ENCODE results near the gene POU6F2.

Gene POU6F2

DNA sequence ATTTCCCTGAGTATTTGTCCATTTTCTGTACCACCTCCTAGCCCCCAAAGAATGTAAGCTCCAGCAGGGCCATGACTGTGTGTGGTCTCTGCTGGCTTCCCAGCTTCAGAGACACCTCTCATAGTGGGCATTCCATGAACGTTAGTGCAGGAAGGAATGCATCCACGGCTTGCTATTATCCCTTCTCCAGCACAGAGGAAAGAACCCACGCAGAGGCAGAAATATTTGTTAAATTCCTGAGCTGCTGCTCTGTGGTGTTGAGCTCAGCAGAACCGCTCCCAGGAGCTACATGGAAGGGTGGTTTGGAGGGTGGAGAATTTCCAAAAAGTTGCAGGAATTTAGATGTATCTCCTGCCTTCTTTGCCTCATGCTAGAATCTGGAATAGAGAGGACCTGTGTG lies 275.2 kb downstream of the POU6F2 start:
- TF ChIP-seq SPI1 (IDR thresholded peaks at IDR 0.05; ENCODE audit: borderline replicate concordance, low read depth) (no peak), GABPA (IDR thresholded peaks at IDR 0.05; ENCODE audit: low read depth) (no peak)
- H3K27me3 ChIP-seq (ENCODE audit: insufficient read depth, poor library complexity, severe bottlenecking) = no peaks in the 10 kb centered on the region
- DNase-seq (ENCODE audit: low read depth in 1 of 2, low spot score in 1 of 2) = no peak

DNA sequence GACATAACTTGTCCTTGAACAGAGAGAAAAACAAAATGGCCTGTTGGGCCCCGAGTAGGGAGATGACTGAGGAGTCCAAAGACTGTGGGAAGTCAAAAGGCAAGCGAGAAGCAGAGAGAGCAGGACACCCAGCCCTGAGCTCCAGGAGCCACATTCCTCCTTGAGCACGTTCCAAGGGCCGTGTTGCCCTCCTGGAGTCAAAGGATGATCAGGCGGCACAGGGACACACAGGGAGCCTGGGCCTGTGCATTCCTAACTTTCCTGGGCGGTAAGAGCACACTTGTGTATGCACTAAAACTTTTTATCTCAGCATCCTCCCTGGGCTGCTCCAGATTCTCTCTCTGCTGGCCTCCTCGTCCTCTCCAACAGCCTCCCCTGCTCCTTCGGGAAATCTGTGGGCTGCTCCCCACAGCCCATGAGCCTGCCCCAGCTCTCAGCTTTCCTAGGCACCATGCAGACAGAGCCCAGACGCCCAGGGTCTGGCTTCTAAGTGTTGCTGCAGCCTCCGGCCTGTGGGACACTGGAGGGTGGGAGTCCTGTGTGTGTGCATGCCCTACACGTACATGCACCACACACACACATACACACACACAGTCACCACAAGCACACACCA lies 281.8 kb downstream of the POU6F2 start:
- TF ChIP-seq, protein P1, sequence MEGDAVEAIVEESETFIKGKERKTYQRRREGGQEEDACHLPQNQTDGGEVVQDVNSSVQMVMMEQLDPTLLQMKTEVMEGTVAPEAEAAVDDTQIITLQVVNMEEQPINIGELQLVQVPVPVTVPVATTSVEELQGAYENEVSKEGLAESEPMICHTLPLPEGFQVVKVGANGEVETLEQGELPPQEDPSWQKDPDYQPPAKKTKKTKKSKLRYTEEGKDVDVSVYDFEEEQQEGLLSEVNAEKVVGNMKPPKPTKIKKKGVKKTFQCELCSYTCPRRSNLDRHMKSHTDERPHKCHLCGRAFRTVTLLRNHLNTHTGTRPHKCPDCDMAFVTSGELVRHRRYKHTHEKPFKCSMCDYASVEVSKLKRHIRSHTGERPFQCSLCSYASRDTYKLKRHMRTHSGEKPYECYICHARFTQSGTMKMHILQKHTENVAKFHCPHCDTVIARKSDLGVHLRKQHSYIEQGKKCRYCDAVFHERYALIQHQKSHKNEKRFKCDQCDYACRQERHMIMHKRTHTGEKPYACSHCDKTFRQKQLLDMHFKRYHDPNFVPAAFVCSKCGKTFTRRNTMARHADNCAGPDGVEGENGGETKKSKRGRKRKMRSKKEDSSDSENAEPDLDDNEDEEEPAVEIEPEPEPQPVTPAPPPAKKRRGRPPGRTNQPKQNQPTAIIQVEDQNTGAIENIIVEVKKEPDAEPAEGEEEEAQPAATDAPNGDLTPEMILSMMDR (IDR thresholded peaks at IDR 0.05; ENCODE audit: insufficient read depth, low read length) = no peak
- TF ChIP-seq GABPA (IDR thresholded peaks at IDR 0.05; ENCODE audit: low read depth) (no peak), SPI1 (IDR thresholded peaks at IDR 0.05; ENCODE audit: borderline replicate concordance, low read depth) (no peak), POLR2AphosphoS5 (IDR thresholded peaks at IDR 0.05; ENCODE audit: low read depth) (no peak)
- TF ChIP-seq, protein P2, sequence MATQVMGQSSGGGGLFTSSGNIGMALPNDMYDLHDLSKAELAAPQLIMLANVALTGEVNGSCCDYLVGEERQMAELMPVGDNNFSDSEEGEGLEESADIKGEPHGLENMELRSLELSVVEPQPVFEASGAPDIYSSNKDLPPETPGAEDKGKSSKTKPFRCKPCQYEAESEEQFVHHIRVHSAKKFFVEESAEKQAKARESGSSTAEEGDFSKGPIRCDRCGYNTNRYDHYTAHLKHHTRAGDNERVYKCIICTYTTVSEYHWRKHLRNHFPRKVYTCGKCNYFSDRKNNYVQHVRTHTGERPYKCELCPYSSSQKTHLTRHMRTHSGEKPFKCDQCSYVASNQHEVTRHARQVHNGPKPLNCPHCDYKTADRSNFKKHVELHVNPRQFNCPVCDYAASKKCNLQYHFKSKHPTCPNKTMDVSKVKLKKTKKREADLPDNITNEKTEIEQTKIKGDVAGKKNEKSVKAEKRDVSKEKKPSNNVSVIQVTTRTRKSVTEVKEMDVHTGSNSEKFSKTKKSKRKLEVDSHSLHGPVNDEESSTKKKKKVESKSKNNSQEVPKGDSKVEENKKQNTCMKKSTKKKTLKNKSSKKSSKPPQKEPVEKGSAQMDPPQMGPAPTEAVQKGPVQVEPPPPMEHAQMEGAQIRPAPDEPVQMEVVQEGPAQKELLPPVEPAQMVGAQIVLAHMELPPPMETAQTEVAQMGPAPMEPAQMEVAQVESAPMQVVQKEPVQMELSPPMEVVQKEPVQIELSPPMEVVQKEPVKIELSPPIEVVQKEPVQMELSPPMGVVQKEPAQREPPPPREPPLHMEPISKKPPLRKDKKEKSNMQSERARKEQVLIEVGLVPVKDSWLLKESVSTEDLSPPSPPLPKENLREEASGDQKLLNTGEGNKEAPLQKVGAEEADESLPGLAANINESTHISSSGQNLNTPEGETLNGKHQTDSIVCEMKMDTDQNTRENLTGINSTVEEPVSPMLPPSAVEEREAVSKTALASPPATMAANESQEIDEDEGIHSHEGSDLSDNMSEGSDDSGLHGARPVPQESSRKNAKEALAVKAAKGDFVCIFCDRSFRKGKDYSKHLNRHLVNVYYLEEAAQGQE (IDR thresholded peaks at IDR 0.05; ENCODE audit: insufficient replicate concordance, low read depth) = no peak
- no peak for DNase-seq (ENCODE audit: low read depth in 1 of 2, low spot score in 1 of 2)
- Histone ChIP-seq H3K27me3 (ENCODE audit: insufficient read depth, poor library complexity, severe bottlenecking) (no peaks in the 10 kb centered on the region), H3K4me3 (replicated peaks; ENCODE audit: insufficient read depth, low read length) (no peak overlapping the region), H3K27ac (replicated peaks) (no peak overlapping the region)

More for the DNA sequence above, 275.2 kb downstream of the POU6F2 start:
- H3K27ac ChIP-seq (replicated peaks) = no peak overlapping the region
- no peak overlapping the region for H3K4me3 ChIP-seq (replicated peaks; ENCODE audit: insufficient read depth, low read length)

DNA sequence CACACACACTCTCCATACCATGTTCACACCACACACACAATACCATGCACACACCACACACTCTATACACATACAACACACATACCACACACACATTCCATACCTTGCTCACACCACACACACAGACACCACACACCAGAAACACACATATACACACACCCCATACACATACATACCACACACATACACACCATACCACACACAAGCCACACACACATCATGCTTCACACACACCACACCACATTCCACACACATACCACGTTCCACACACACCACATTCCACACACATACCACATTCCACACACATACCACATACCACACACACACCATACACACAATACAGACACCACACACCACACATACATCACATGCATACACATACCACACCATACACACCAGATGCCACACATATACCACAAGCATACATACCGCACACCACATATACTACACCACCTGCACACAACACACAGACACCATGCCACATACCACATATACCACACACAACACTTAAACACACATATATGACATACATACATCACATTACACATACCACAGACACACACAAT lies 282.7 kb downstream of the POU6F2 start:
- Histone ChIP-seq H3K4me3 (replicated peaks; ENCODE audit: insufficient read depth, low read length) (no peak overlapping the region), H3K27ac (replicated peaks) (no peak overlapping the region), H3K27me3 (ENCODE audit: insufficient read depth, poor library complexity, severe bottlenecking) (no peaks in the 10 kb centered on the region)
- DNase-seq (ENCODE audit: low read depth in 1 of 2, low spot score in 1 of 2) = no peak
- no peak for TF ChIP-seq GABPA (IDR thresholded peaks at IDR 0.05; ENCODE audit: low read depth)
- TF ChIP-seq, protein P2 (IDR thresholded peaks at IDR 0.05; ENCODE audit: insufficient replicate concordance, low read depth) = no peak
- no peak for TF ChIP-seq POLR2AphosphoS5 (IDR thresholded peaks at IDR 0.05; ENCODE audit: low read depth)
- TF ChIP-seq, protein P1 (IDR thresholded peaks at IDR 0.05; ENCODE audit: insufficient read depth, low read length) = no peak
- TF ChIP-seq SPI1 (IDR thresholded peaks at IDR 0.05; ENCODE audit: borderline replicate concordance, low read depth) = no peak

DNA sequence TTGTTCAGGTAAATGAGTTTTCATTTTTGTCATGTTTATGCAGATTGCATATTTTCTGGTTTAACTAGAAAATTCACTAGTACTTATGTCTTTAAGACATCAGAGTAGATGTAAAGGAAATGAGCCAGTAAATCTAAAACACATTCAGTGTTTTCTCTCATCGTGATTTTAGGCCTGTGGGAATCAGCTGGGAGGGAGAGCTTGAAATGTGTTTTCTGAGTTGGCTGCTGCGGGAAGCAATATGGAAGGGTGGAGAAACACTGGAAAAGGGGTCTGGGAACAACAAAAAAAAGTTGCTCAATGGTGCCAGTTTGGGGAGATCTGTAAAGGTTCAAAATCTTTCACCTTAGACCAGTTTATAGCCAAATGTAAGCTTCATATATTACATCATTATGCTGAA lies 284.1 kb downstream of the POU6F2 start:
- TF ChIP-seq, protein P1 (IDR thresholded peaks at IDR 0.05; ENCODE audit: insufficient read depth, low read length) = no peak
- TF ChIP-seq POLR2AphosphoS5 (IDR thresholded peaks at IDR 0.05; ENCODE audit: low read depth) (no peak), SPI1 (IDR thresholded peaks at IDR 0.05; ENCODE audit: borderline replicate concordance, low read depth) (no peak), GABPA (IDR thresholded peaks at IDR 0.05; ENCODE audit: low read depth) (no peak)
- TF ChIP-seq, protein P2 (IDR thresholded peaks at IDR 0.05; ENCODE audit: insufficient replicate concordance, low read depth) = no peak
- no peaks in the 10 kb centered on the region for H3K27me3 ChIP-seq (ENCODE audit: insufficient read depth, poor library complexity, severe bottlenecking)
- no peak for DNase-seq (ENCODE audit: low read depth in 1 of 2, low spot score in 1 of 2)
- no peak overlapping the region for H3K27ac ChIP-seq (replicated peaks)
- H3K4me3 ChIP-seq (replicated peaks; ENCODE audit: insufficient read depth, low read length) = no peak overlapping the region

Measured in HL-60 (cell line).